Sigmoid colon (tissue), 7 donors: ENCODE data around the gene AUTS2. TPM values are rescaled to one million over a fixed set of nuclear protein-coding genes. Genes with fewer than 3 reads are reported as not detected.

Experiments used
- DNase-seq: peaks from one replicate; pipeline ENCODE4 v3.0.0-alpha.2; 2019
- H3K27ac ChIP-seq, 4 donors: fragments of 200-600 bp; sonication (generic); one replicate each; pipeline ENCODE4 v1.5.1; 2016 to 2019; ENCODE audit warnings: mild to moderate bottlenecking in 1 of 4
- H3K27me3 ChIP-seq, 3 donors: fragments of 200-600 bp; sonication (generic); one replicate each; pipeline ENCODE4 v1.5.1; 2019; ENCODE audit warnings: mild to moderate bottlenecking in 1 of 3
- H3K36me3 ChIP-seq, 4 donors: fragments of 200-600 bp; sonication (generic); one replicate each; pipeline ENCODE4 v1.5.1; 2016 to 2019
- H3K4me1 ChIP-seq, 4 donors: fragments of 200-600 bp; sonication (generic); one replicate each; pipeline ENCODE4 v1.5.1; 2017 to 2019
- H3K4me3 ChIP-seq, 4 donors: fragments of 200-600 bp; sonication (generic); one replicate each; pipeline ENCODE4 v1.5.1; 2017 to 2019; ENCODE audit warnings: mild to moderate bottlenecking in 2 of 4, moderate library complexity in 1 of 4
- H3K9me3 ChIP-seq, 4 donors: fragments of 200-600 bp in 3 of 4; sonication (generic) in 3 of 4; one replicate each; pipeline versions ENCODE4 v1.5.1 to v1.6.1; 2013 to 2019
- CTCF ChIP-seq, 4 experiments: fragments of 450-650 bp in 3 of 4; fragments of 200-600 bp in 1 of 4; IDR thresholded peaks; one replicate each; pipeline ENCODE4 v1.5.1; 2016 to 2019; ENCODE audit warnings: antibody characterized with exemption in 4 of 4, mild to moderate bottlenecking in 3 of 4, moderate library complexity in 2 of 4
- EP300 ChIP-seq, 4 donors: sonication (generic); formaldehyde crosslinking; IDR thresholded peaks; one replicate each; pipeline ENCODE4 v1.6.1; 2017; ENCODE audit warnings: antibody characterized with exemption in 4 of 4
- POLR2A ChIP-seq, 2 donors: fragments of 450-650 bp; IDR thresholded peaks; one replicate each; pipeline ENCODE4 v1.6.1; 2016; ENCODE audit warnings: antibody characterized with exemption in 2 of 2, mild to moderate bottlenecking in 2 of 2, moderate library complexity in 2 of 2
- POLR2AphosphoS5 ChIP-seq, 4 donors: sonication (generic); formaldehyde crosslinking; IDR thresholded peaks; one replicate each; pipeline ENCODE4 v1.6.1; 2017; ENCODE audit warnings: antibody characterized with exemption in 4 of 4
- WGBS, 2 donors: extraction: QIAGEN DNeasy Blood & Tissue Kit; methylation state at CpG; one replicate each; pipeline ENCODE4 v1.1.7; 2013; 5-methylcytosine and 5-hydroxymethylcytosine counted together
- intact Hi-C: fragments of 100-400 bp; cut with DNase I; formaldehyde crosslinking; loops from one replicate; pipeline ENCODE4 v1.15.1; 2023
- polyA plus RNA-seq, 3 donors: library from polyadenylated mRNA; stranded (reverse); fragments of 200-250 nt; gene quantifications; one replicate each; pipeline ENCODE4 v1.2.3, GENCODE V29; 2013
- total RNA-seq, 4 donors: library from RNA; depleted of rRNA; stranded (reverse); fragments of >200 nt; gene quantifications; one replicate each; pipeline ENCODE4 v1.1.0, GENCODE V29; 2016
- donor health status: healthy with polysubstance abuse.
- donor health status: Bipolar disorder and iron deficiency.
- donor health status: healthy.

AUTS2 gene
- total and polyA plus RNA-seq, 7 donors = 3.6 to 55.7 (median 25.5) TPM

GRCh38 chr7:70619659-70620058 is 1021.4 kb downstream of the AUTS2 start:
- no peak for TF ChIP-seq CTCF (IDR thresholded peaks at IDR 0.05)
- TF ChIP-seq EP300 (IDR thresholded peaks at IDR 0.05) = no peak
- TF ChIP-seq POLR2AphosphoS5 (IDR thresholded peaks at IDR 0.05) = no peak
- TF ChIP-seq POLR2A (IDR thresholded peaks at IDR 0.05) = no peak
- Histone ChIP-seq H3K27ac (no peak overlapping the region), H3K27me3 (no peaks in the 10 kb centered on the region), H3K4me1 (peaks cover 0 to 7% (median 6%) of the 10 kb centered on the region in 4 donors), H3K9me3 (no peaks in the 10 kb centered on the region), H3K36me3 (no peaks in the 10 kb centered on the region), H3K4me3 (no peak overlapping the region)
- DNase-seq = no peak
- intact Hi-C loops = no loop called here
- 96 to 97% methylated on average over 7 of the region's 7 CpGs for WGBS, 2 donors

- intact Hi-C loops = no loop called here
- WGBS, 2 donors = 79 to 84% methylated on average over 19 of the region's 19 CpGs
- no peak for DNase-seq
- no peak overlapping the region for H3K27ac ChIP-seq
- H3K36me3 ChIP-seq = no peaks in the 10 kb centered on the region
- TF ChIP-seq POLR2A (IDR thresholded peaks at IDR 0.05) (no peak), CTCF (IDR thresholded peaks at IDR 0.05) (no peak), POLR2AphosphoS5 (IDR thresholded peaks at IDR 0.05) (no peak)
- H3K27me3 ChIP-seq = no peaks in the 10 kb centered on the region
- no peak overlapping the region for H3K4me3 ChIP-seq
- H3K9me3 ChIP-seq = no peaks in the 10 kb centered on the region
- no peaks in the 10 kb centered on the region for H3K4me1 ChIP-seq
Measured at GRCh38 chr7:70620333-70621055, 1022.2 kb downstream of the AUTS2 start.

GRCh38 chr7:70621954-70622600 is 1023.8 kb downstream of the AUTS2 start:
- TF ChIP-seq CTCF (IDR thresholded peaks at IDR 0.05) (no peak), EP300 (IDR thresholded peaks at IDR 0.05) (no peak), POLR2AphosphoS5 (IDR thresholded peaks at IDR 0.05) (no peak), POLR2A (IDR thresholded peaks at IDR 0.05) (no peak)
- DNase-seq = no peak
- Histone ChIP-seq H3K4me1 (no peaks in the 10 kb centered on the region), H3K27ac (no peak overlapping the region), H3K4me3 (no peak overlapping the region), H3K36me3 (no peaks in the 10 kb centered on the region), H3K9me3 (no peaks in the 10 kb centered on the region), H3K27me3 (no peaks in the 10 kb centered on the region)
- 92 to 95% methylated on average over 17 of the region's 17 CpGs for WGBS, 2 donors
- intact Hi-C loops = no loop called here

GRCh38 chr7:70622936-70623335 is 1024.7 kb downstream of the AUTS2 start:
- Histone ChIP-seq H3K36me3 (no peaks in the 10 kb centered on the region), H3K27me3 (no peaks in the 10 kb centered on the region), H3K4me1 (no peaks in the 10 kb centered on the region), H3K4me3 (no peak overlapping the region), H3K9me3 (no peaks in the 10 kb centered on the region), H3K27ac (no peak overlapping the region)
- no peak for TF ChIP-seq CTCF (IDR thresholded peaks at IDR 0.05)
- TF ChIP-seq POLR2AphosphoS5 (IDR thresholded peaks at IDR 0.05) = no peak
- TF ChIP-seq EP300 (IDR thresholded peaks at IDR 0.05) = no peak
- TF ChIP-seq POLR2A (IDR thresholded peaks at IDR 0.05) = no peak
- intact Hi-C loops = no loop called here
- WGBS, 2 donors = 85 to 86% methylated on average over 5 of the region's 5 CpGs
- no peak for DNase-seq
